ENCODE measurements around the gene SLC30A3. TPM values are rescaled to one million over a fixed set of nuclear protein-coding genes. Genes with fewer than 3 reads are reported as not detected.

SLC30A3 gene
- polyA plus RNA-seq, 1 donor from 2014 or later, result not detected

- Histone ChIP-seq H3K9me3 (ENCODE audit: low read length) (no peaks in the 10 kb centered on the region), H3K9me2 (ENCODE audit: insufficient read depth, low read length) (no peaks in the 10 kb centered on the region), H3K4me3 (ENCODE audit: low read length) (peak overlapping the region; percentile 40), H3K27ac (ENCODE audit: low read length) (no peak overlapping the region), H3F3A (ENCODE audit: insufficient read depth, low read length, poor library complexity, severe bottlenecking) (no peaks in the 10 kb centered on the region), H3K9ac (ENCODE audit: low read length) (no peak overlapping the region), H3K4me2 (ENCODE audit: low read length) (no peak overlapping the region), H3K36me3 (ENCODE audit: insufficient read depth, low read length) (no peaks in the 10 kb centered on the region), H3K27me3 (ENCODE audit: insufficient read depth, low read depth, low read length) (peaks cover 48% of the 10 kb centered on the region), H4K20me1 (ENCODE audit: insufficient read depth) (no peaks in the 10 kb centered on the region), H3K79me2 (replicated peaks; ENCODE audit: insufficient read depth, low read length) (no peaks in the 10 kb centered on the region), H2AFZ (ENCODE audit: low read depth, low read length) (no peak overlapping the region)
- TF ChIP-seq MXI1 (conservative IDR thresholded peaks at IDR 0.05; ENCODE audit: poor library complexity, severe bottlenecking), result no peak
- no peak for TF ChIP-seq RAD21 (conservative IDR thresholded peaks at IDR 0.05)
- TF ChIP-seq POLR2AphosphoS5 (IDR thresholded peaks at IDR 0.05), result no peak
- no peak for TF ChIP-seq SMC3 (conservative IDR thresholded peaks at IDR 0.05; ENCODE audit: poor library complexity)
- TF ChIP-seq EZH2 (IDR thresholded peaks at IDR 0.05; ENCODE audit: borderline replicate concordance, insufficient read depth, low read length, poor library complexity, severe bottlenecking), result peak; percentile 87
- TF ChIP-seq TAF1 (IDR thresholded peaks at IDR 0.05; ENCODE audit: low read depth), result no peak
- TF ChIP-seq CTCF (IDR thresholded peaks at IDR 0.05; ENCODE audit: poor library complexity, severe bottlenecking), result no peak
Measured at GRCh38 chr2:27306573-27307286, 43.9 kb upstream of the SLC30A3 start.

GRCh38 chr2:27306136-27306535, 43.3 kb upstream of the SLC30A3 start:
- TF ChIP-seq RAD21 (conservative IDR thresholded peaks at IDR 0.05) (no peak), CTCF (IDR thresholded peaks at IDR 0.05; ENCODE audit: poor library complexity, severe bottlenecking) (no peak), SMC3 (conservative IDR thresholded peaks at IDR 0.05; ENCODE audit: poor library complexity) (no peak), EZH2 (IDR thresholded peaks at IDR 0.05; ENCODE audit: borderline replicate concordance, insufficient read depth, low read length, poor library complexity, severe bottlenecking) (no peak), REST (IDR thresholded peaks at IDR 0.05; ENCODE audit: borderline replicate concordance) (no peak), MXI1 (conservative IDR thresholded peaks at IDR 0.05; ENCODE audit: poor library complexity, severe bottlenecking) (no peak), EP300 (conservative IDR thresholded peaks at IDR 0.05; ENCODE audit: poor library complexity, severe bottlenecking) (no peak), POLR2AphosphoS5 (IDR thresholded peaks at IDR 0.05) (no peak)
- Histone ChIP-seq H3K9me3 (ENCODE audit: low read length) (no peaks in the 10 kb centered on the region), H3K27me3 (ENCODE audit: insufficient read depth, low read depth, low read length) (peaks cover 48% of the 10 kb centered on the region), H3K79me2 (replicated peaks; ENCODE audit: insufficient read depth, low read length) (no peaks in the 10 kb centered on the region), H3K9me2 (ENCODE audit: insufficient read depth, low read length) (no peaks in the 10 kb centered on the region), H2AFZ (ENCODE audit: low read depth, low read length) (no peak overlapping the region), H3K36me3 (ENCODE audit: insufficient read depth, low read length) (no peaks in the 10 kb centered on the region), H3K9ac (ENCODE audit: low read length) (no peak overlapping the region), H3F3A (ENCODE audit: insufficient read depth, low read length, poor library complexity, severe bottlenecking) (no peaks in the 10 kb centered on the region), H3K4me3 (ENCODE audit: low read length) (no peak overlapping the region), H3K4me2 (ENCODE audit: low read length) (no peak overlapping the region), H4K20me1 (ENCODE audit: insufficient read depth) (no peaks in the 10 kb centered on the region), H3K27ac (ENCODE audit: low read length) (no peak overlapping the region)

Measured in neural cell (in vitro differentiated cells).